ENCODE data around the gene UGDH.
"Not testable (repeated sequence)": the region's sequence is repeated elsewhere in the genome, so short reads cannot be mapped to it uniquely, and the experiment has no call there.

The UGDH gene

GRCh38 chr4:39458505-39459300, 68.5 kb downstream of the UGDH start, which contains the start of the genes LIAS and RPL9:
LIAS (plus strand) TSS chr4:39459056; CDS start chr4:39459118, 62 bp downstream.
RPL9 (minus strand) TSS chr4:39458922; CDS start chr4:39458439, 483 bp downstream.
- peak; percentile 72 for FAIRE-seq

DNA sequence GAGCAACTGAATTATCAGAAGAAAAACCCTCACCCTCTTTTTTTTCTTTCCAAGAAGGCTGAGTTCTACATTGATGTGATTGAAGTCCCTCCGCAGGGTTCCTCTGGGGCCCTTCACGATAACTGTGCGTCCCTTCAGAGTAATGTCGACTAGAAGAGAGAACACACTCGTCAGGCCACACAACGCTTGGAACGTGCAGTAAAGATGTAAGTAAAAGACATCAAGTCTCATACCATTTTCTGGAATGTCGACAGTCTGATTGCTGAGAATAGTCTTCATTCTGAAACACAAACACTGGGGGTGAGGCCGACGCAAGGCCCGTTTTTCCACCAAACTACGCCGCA, 69.1 kb downstream of the UGDH start:
- FAIRE-seq; DNase-seq (ENCODE audit: insufficient read length, low spot score): not testable (repeated sequence)

More at GRCh38 chr4:39458505-39459300, 68.5 kb downstream of the UGDH start, which contains the start of the genes LIAS and RPL9:
- peak; percentile 87 for DNase-seq (ENCODE audit: insufficient read length, low spot score)
- no peak for TF ChIP-seq CTCF (IDR thresholded peaks at IDR 0.05; ENCODE audit: insufficient read depth, missing control alignments)

DNA sequence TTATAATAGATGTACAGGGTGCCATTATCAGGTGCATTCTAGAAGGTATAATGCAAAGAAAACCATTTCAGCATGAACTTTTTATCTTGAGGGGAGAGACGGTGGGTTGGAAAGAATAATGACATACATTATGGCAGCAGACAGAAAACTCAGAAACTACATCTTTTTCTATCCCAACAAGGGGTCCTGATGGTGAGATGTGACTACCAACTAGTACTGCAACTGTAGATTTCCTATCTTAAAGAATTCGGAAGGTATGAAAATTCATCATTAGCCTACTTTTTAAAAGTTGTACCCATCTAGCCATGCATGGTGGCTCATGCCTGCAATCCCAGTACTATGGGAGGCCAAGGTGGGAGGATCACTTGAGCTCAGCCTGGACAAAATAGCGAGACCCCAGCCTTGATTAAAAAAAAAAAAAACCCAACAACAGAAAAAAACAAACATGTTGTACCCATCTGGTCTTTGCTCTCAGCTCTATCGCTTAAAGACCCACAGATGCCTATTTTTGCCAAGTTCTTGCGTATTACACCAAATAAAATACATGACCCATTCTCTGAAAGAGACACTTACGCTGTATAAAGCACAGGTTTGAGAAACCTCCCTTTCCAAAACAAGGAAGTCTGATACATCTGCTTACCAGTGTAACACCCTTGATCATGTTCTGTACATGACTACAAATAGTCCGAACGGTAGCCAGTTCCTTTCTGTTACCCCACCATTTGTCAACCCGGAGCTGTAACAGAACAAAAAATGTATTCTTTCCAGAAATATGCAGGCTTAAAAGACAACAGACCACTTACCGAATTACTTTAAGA, 70.1 kb downstream of the UGDH start:
- TF ChIP-seq CTCF (IDR thresholded peaks at IDR 0.05; ENCODE audit: insufficient read depth, missing control alignments), result no peak
- DNase-seq (ENCODE audit: insufficient read length, low spot score) (no peak), FAIRE-seq (no peak)

DNA sequence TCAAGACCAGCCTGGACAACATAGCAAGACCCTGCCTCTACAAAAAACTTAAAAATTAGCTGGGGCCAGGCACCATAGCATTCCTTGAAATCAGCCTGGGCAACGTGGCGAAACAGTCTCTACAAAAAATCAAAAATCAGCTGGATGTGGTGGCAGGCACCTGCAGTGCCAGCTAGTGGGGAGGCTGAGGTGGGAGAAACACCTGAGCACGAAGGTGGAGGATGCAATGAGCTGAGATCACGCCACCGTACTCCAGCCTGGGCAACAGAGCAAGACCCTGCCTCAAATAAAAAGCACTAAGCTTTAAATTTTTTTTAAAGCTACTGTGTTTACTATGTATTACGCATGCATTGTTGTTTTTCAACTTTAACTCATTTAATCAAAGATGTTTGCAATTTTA, 71.8 kb downstream of the UGDH start:
- FAIRE-seq (no peak), DNase-seq (ENCODE audit: insufficient read length, low spot score) (no peak)
- TF ChIP-seq CTCF (IDR thresholded peaks at IDR 0.05; ENCODE audit: insufficient read depth, missing control alignments), result no peak

DNA sequence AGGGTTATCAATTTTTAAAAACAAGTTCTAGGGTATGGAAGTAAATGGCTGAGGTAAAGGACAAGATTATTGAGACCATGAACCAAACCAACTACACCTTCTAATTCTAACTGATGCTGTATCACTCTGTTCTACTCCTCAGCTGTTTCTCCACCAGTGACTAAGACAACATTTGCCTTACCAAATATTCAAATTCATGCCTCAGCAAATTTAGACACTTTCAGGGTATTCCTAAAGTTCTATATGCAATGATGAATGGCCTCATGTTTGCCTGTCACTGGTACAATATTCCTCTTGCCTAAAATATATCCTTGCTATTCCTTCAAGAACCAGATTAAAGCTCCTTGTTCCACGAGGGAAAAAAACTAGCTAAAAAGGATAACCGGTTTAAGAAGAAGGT, 73.5 kb downstream of the UGDH start:
- TF ChIP-seq CTCF (IDR thresholded peaks at IDR 0.05; ENCODE audit: insufficient read depth, missing control alignments), result no peak
- no peak for FAIRE-seq
- DNase-seq (ENCODE audit: insufficient read length, low spot score), result no peak

GRCh38 chr4:39452860-39453587, 74.2 kb downstream of the UGDH start:
- FAIRE-seq (no peak), DNase-seq (ENCODE audit: insufficient read length, low spot score) (no peak)
- no peak for TF ChIP-seq CTCF (IDR thresholded peaks at IDR 0.05; ENCODE audit: insufficient read depth, missing control alignments)

DNA sequence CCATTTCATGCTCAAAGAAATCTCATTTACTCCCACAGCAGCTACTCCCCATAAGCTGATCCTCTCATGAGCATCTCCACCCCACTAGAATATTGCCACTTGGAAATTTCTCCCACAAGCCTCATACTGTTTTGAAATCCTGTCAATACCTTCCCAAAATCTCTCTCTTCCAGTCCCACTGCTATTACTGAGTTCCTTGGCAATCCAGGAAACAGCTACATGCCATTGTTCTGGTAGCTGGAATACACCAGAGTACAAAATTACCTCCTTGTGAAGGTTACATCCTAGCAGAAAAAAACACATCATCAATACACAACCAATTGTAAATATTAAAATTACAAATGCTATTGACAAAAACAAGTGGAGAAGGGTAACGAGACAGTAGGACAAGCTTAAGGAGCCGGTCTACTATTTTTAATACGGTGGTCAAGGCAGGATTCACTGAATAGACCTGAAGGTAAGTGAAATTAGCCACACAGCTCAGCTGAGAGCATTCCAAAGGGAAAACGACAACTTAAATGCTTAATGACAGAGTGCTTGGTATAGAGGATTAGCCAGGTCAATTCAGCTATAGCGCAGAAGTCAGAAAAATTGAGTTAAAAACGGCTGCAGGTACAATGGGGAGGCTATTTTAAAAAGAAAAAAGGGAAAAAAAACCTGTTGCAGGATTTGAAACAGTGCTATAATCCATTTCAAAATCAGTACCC, 74.9 kb downstream of the UGDH start:
- DNase-seq (ENCODE audit: insufficient read length, low spot score), result no peak
- no peak for FAIRE-seq

More for the DNA sequence above, 74.9 kb downstream of the UGDH start:
- TF ChIP-seq CTCF (IDR thresholded peaks at IDR 0.05; ENCODE audit: insufficient read depth, missing control alignments), result no peak

Data from D721Med (cell line).